ENCODE results near the gene PTPRT.

GRCh38 chr20:42255821-42256220, 933.9 kb downstream of the PTPRT start:
- TF ChIP-seq CTCF (IDR thresholded peaks at IDR 0.05; ENCODE audit: low read length) (no peak), EZH2 (optimal IDR thresholded peaks at IDR 0.05; ENCODE audit: low read depth, low read length) (no peak), EZH2phosphoT487 (IDR thresholded peaks at IDR 0.05; ENCODE audit: low read length) (no peak)

All from MM.1S (cell line).